ENCODE measurements around the gene CLSTN2.

The CLSTN2 gene

DNA sequence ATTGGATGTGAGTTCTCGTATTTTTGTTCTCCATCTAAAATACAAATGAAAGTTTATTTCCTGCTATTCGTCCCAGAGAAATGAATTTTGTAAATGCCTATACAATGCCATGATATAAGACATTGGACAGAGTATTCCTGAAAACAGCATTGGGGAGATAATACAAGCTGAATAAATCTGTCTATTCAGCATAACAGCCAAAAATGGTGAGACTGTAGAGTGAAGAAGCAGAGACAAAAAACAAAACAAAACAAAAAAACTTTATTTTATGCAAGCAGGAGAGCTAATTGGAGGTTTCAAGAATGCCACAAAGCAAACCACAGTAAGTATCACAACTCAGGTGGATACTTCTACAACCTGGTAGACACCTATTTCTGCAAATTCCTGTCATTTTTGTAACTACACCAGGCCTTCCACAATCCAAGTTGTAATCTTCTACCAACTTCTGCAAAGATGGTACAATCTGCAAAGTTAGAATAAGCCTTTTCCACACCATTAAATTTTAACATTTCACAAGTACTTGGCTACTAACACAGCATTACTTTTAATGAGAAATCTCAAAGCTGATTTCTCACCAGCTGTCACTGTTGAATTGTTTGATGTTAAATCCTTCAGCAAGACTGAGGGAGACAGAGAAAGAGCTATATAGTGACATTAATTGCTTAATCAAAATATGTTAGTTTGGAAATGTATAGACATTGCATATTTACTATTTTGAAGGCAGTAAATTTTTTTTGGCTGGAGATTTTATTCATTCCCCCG is 163.1 kb downstream of the CLSTN2 start:
- DNase-seq (ENCODE audit: low spot score), result no peak

DNA sequence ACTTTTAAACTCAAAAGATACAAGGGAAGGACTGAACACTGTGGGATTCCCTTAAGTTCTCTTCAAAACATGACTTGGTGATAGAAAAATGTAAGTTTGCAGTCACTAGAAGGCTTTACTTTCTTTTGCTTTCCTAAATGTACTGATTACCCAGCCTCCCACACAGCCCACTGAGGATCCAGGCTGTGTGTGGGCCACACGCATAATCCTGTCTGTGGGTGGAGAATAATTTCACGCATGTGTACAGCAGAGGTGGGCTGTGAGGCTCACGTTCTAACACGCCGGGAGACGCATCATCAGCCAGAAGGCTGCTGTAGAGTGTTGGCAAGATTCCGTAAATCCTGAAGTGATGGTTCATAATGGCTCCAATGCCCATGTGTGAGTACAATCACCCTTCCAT is 165.5 kb downstream of the CLSTN2 start:
- no peak for DNase-seq (ENCODE audit: low spot score)

DNA sequence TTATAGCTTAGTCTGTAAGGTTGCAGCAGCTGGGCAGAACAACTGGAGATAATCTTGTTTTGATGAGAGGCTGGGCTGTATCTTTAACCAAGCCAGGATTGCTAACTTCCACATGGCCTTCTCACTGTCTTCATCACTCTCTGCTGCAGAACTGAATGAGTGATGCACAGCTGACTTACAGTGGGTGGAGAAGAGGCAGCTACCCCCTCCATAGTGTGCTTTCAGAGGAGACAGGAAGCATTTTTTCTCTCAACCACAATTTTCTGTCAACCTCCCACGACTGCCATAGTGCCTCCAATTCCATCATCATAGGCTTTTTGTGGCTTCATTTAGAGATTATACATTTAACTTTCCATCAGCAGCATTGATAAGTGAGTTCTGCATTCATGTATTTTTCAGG is 168.2 kb downstream of the CLSTN2 start:
- DNase-seq (ENCODE audit: low spot score), result no peak

DNA sequence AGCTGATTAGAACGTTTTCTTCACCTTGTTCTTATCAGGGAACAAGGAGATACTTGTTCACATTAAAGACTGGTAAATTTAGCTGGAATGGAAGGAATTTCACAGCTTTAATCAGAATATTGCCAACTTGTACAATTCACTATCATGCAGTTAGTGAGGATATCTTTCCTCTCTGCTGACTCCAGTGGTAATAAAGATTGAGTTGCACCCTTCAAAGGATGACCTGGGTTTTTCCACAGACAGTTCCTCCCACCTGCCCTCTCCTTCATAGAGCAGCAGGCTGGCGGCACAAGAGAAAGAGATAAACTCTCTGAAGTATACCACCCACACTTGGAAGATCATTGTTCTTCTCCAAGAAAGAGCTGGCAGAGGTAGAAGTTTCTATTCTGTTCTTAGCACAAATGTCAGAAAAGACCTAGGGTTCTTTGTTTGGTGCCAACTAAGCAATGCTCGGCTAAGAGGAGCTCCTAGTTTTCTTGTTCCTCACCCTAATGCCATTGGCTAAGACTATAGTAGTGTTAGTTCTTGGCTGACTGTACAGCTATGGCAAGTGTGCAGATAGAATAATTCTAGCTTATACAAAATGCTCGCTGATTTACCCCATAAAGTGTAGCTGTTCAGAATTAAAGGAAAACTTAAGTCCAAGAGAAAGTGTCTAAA is 169.1 kb downstream of the CLSTN2 start:
- DNase-seq (ENCODE audit: low spot score), result no peak

DNA sequence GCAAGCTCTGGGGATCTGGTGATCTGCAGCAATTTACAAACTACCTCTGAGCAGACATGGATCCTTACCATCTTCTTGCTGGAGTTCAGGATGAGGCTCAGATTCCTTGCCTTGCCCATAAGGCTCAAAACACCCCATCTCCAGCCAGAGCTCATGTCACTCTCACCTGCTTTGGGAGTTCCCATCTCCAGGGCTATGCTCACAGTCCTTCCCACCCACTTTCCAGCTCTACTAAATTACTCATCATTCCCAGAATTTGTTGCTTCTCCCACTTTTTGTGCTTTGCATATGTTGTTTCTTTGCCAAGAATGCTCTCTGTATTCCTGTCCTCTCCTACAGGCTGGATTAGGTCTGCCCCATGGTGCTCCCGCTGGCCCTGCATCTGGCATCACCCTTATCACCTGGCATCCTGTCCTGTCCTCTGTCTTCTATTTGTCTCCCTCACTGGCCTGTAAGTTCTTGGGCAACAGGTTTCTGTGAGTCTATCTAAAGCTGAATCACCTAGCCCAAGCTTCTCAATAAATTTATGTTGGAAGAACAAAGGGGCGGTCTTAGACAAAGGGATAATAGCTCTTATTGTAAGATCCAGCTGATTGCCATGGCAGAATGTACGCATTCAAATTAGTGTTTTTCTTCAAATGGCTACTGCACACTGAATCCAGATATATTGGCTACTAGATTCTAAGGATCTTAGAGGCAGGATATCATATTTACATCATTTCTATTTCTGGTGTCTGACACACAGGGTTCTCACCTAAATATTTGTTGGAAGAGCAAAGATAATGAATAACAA is 179.2 kb downstream of the CLSTN2 start:
- DNase-seq (ENCODE audit: low spot score), result no peak

DNA sequence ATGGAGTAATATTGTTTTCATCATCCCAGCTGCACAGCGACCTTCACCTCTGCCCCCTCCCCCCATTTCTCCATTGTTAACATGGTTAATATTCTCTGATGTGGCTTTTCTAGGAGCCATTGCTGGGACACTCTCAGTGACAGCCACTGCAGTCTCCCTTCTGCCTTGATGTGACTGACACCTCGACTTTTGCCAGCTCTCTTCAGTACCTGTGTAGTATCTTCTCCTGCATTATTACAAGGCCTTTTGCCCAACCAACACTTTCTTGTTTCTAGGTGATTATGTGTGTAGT is 179.8 kb downstream of the CLSTN2 start:
- no peak for DNase-seq (ENCODE audit: low spot score)

DNA sequence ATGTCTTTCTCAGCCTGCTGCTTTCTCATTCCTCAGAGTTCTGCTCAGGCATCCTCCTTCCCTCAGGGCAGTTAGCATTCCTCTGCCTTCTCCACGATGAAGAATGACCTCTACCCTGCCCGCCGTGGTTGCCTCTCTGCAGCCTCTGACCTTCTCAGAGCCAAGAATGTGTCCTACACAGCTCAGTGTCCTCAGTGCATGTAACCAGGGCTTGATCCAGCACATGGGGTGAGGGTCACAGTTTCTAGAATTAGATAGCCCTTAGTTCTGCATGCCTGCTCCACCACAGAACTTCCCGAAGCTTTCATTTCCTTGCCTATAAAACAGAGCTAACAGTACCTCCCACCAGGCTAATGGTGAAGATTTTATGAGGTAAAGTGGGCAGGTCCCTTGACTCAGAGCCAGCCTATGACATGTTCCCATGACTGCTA is 182.1 kb downstream of the CLSTN2 start:
- peak; percentile 28 for DNase-seq (ENCODE audit: low spot score)

DNA sequence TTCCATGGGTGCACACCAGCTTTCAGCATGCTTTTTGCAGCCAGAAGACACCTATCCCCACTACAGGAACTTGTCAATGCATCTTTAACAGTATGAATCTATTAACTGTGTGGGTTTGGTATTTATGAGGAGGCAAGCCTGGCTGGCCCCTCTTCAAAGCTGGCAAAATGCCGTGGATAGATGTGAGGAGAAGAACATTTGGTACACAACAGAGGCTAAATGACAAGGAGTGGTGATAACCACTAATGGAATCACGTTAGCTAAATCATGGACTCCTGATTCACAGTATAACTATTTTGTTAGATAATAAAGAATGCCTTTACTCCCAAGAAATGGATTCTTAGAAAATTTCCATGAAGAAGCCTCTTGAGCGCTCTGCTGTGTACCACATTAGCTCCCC is 187.2 kb downstream of the CLSTN2 start:
- DNase-seq (ENCODE audit: low spot score), result no peak

DNA sequence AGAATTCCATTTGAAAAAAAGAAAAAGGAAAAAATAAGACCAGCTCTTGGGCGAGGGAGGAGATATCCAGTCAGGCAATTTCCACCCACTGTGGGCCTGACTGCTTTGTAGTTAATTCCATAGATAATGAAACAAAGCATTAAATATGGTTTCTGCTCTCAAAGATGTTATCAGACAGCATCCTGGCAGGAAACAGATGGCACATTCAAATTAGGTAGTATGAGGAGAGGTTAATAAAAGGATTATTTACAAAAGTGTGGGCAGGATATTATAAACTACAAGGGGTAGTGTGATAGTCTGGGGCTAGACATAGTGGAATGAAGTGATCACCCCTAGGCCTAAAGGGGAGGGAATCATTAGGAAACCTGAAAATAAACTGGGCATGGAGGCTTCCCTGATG is 193.2 kb downstream of the CLSTN2 start:
- DNase-seq (ENCODE audit: low spot score), result no peak

DNA sequence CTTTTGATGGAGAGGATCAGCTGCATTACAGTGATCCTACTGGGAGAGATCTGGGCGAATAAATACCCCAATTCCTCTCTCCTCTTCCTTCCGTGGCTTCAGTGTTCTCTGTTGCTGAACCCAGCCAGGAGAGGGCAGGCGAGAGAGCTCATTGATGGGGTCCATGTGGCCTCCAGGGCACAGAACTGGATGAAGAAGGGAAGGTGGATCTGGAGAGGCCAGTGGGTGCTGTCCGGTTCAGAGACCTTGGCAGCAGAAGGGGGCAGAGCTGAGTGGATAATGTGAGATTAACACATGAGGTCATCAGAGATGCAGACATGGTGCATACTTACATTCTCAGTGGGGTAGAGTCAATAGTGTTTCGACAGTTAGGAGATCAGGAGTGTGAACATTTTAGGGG is 193.6 kb downstream of the CLSTN2 start:
- peak; percentile 15 for DNase-seq (ENCODE audit: low spot score)

DNA sequence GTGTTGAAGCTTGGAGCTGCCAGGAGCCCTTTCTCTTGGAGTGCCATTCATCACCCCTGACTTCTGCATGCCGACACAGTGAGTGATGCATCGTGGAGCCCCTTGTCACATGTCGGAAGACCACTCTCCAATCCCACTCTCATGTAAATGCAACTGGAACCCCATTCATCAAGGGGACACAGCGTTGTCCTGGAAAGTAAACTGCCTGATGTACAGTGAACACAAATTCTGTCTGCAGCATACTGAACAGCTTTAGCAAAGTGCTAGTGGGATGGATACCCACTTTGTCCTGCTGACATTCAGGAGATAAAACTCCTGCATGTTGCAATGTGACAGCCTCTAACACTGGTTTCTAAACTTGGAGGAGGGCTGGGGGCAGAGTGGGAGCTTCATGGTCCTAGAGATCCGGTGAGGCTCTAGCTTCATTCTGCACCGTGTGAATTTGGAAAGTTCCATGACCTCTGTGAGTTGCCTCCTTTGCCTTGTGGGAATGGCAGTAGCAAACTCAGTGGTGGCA is 194.8 kb downstream of the CLSTN2 start:
- DNase-seq (ENCODE audit: low spot score), result no peak

DNA sequence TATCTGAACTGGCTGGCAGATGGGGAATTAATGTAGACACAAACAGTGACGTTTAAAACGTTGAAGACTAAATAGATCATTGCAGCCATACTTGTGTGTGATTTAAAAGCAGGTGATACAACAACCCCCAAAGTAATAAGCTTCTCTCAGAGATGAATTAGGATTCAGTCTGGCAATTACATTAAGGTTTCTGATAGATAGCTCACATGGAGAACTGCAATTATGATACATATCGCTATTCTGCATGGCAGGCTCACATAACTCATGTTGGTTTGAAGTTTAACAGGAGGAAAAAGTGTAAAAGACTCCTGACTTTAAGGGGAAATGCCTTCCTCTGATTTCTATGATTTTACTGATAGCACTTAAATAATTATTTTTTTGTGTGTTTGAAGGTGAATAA is 196.9 kb downstream of the CLSTN2 start:
- DNase-seq (ENCODE audit: low spot score), result no peak

DNA sequence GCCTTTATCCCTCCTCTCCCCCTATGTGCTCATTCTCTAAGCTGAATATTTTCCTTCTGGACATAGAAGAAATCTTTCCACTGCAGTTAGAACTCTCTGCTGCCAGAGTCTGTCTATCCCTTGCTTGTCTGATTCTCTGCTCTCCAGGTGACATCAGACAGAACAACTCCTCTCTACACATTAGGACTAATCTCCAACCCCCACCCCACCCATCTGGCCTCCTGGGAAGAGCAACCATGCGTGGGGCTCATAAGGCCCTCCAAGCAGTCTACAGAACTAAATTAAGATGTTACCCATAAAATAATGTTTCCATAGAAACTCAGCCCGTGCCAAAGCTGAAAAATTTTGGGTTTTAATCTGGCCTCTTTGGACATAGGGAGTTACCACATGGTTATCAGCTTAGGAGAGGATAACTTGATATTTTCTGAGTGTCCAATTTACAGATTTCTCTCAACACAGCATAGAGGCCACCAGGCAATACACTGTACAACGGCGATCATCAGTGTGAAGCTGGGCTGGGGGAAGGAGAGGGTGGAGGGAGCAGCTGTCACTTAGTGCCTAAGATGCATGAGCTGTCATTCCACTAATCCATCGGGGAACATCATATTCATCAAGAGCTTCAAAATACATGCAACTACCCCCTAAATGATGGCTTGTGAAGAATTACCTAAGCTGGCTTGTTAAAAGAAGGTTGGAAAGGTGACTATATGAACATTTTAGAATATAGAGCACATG is 199.4 kb downstream of the CLSTN2 start:
- no peak for DNase-seq (ENCODE audit: low spot score)

DNA sequence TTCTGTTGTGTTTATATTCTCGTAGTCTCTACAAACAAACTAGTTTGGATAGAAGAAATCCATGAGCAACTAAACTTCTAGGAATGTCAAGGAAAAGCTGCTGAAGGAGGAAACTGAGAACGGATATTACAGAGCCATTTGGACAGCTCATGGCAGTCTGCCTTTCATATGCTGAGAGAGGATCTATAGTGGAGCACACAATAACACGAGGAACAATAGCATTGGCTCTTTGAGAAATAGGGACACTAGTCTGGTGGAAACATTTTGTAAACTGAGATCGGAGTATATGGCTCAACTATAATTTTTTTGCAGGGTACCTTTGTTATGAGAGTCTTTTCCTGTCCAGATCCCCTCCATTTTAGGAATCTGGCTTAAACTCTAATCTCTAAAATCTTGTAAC is 200.5 kb downstream of the CLSTN2 start:
- DNase-seq (ENCODE audit: low spot score), result no peak

DNA sequence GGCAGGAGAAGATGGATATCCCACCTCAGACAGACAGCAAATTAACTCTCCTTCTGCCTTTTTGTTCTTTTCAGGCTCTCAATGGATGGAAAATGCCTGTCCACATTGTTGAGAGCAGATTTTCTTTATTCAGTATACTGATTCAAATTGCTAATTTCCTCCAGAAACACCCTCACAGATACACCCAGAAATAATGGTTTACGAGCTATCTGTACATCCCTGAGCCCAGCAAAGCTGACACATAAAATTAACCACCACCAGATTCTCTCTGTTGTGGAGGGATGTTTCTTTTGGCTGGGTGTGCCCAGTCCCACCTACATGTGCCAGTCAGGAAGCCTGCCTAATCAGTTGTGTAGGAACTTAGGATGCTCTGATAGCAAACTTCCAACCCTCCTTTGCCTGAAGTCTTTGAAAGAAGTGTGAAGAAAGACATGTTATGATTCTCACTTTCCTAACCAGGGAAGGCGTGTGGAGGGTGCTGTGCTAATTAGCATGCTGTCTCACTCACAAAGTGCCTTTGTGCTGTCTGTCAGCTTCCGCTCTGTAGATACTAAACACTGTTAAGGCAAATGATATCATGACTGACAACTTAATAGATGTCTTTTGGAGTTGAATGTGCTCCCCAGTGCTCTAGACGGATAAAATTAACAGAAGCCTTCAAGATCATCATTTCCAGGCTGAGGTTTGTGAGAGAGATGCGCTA is 208.5 kb downstream of the CLSTN2 start:
- no peak for DNase-seq (ENCODE audit: low spot score)

DNA sequence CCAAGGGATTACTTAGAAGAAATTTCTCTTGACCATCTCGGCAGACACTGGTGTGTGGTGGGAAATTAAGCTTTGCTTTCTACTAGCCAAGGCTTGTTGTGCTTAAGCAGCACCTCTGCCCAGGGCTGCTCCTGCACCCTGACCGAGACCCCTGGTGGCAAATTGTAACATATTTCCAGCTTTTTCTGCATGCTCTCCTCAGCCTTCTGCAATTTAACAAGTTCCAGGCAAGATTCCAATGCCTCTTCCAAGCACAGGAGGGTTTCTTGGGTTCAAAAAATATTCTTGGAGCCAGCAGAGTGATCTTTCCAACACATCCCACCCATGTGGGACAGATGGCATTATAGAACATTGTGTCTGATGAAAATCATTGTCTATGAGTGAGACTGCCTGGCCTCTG is 210.5 kb downstream of the CLSTN2 start:
- no peak for DNase-seq (ENCODE audit: low spot score)

DNA sequence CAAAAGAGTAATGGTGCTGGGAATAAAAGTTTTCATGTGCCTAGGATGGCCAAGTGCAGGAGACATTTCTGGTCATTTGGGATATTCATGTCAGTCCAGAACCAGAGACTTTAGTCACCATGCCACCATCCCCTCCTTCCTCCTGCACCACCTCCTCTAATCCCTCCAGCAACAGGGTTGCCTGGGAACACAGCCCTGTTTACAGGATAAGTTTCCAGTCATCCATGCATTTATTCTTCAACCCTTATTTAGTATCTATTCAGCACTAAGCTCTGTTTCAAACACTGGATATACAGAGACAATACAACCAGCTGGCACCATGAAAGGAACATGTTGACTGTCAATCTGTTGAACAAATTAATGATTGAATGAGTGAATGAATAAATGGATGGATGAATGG is 211.7 kb downstream of the CLSTN2 start:
- no peak for DNase-seq (ENCODE audit: low spot score)

DNA sequence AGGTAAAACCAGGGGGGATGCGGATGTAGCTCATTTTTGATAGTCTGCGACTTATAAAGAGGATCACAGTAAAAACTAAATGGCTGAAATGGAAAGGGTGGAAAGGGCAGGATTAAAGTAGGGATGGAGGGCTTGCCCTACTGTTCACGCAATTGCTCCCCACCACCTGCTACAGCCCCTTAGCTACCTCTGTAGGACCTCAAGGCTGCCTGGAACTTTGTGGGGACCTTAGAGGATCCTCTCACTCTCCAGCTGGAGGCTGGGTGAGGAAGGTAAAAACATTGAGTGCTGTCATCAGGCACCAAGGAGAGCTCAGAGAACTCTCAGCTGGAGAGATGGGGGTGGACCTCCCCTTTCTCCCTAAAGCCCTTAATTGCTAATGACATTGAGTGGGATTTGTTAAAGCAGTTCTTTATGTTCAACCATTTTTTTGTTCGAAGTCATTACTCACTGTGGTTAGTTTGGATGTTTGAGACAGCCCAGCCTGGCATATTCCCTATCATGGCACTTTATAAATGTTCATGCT is 213.0 kb downstream of the CLSTN2 start:
- no peak for DNase-seq (ENCODE audit: low spot score)

DNA sequence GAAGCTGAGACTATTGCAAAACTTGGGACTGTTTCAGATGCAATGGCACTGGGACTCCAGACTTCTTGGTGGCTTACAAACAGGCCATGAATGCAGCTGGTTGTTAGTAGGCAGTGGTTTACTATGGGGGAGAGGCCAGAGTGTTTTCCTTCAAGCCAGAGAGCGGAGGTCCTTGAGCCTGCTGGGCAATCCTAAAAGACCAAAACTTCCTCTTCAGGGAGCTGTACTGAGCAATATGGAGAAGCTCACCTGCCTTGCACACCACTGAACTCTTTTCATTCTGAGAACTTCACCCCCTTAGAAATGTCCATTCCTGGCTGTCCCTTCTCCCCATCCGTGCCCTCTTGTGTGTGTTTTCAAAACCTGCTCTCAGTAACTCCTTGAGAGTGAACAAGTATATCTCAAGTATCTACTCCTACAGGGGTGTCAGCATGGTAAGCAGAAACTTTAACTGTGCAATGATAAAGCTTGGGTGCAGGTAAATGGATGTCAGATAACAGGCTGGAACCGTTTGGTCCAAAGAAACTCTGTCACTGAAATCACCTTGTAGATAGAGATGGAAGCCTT is 213.9 kb downstream of the CLSTN2 start:
- DNase-seq (ENCODE audit: low spot score), result no peak

DNA sequence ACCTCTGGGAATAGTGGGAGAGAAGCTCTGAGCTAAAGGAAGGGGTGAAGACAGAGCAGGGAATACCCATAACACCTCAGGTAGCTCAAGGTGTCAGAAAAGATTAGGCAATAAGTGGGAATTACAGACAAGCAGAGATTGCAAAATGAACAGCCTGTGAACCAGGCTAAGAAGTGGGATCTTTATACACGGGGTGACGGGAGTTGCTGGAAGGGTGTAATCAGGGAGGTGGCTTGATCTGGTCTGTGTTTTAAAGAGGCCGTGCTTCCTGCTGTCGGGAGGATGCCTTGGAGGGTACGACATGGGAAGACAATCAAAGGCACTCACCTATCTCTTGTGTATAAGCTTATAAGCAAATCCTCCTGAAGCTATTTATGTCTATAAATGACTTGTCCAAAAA is 216.3 kb downstream of the CLSTN2 start:
- DNase-seq (ENCODE audit: low spot score), result no peak
